ENCODE measurements around the gene ELOVL3.

DNA sequence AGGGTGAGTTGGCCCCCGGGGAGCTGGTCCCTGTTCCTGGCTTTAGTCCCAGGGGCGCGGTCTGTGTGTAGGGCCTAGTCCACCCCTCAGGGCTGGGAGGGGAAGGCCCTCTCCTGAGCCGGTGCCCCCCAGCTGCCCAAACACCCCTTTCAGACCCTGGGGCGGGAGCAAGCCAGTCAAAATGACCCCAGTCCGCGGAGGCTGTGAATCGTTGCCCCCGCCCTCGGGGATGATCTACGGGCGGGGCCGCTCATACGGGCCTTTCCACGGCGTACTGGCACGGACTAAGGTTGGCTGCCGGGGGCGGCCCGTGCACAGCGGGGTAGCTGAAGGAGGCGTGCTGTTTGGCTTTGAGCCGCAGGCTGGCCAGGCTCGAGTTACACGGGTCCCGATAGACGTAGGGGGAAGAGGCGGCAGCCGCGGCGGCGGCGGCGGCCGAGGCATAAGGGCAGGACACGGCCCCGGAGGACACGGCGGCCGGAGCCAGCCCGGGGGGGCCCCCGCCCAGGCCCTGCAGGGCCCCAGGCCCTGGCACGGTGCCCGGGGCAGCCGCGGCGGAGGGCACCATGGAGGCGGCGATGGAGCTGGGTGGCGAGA is 4.3 kb downstream of the ELOVL3 start:
- TF ChIP-seq, protein P1, sequence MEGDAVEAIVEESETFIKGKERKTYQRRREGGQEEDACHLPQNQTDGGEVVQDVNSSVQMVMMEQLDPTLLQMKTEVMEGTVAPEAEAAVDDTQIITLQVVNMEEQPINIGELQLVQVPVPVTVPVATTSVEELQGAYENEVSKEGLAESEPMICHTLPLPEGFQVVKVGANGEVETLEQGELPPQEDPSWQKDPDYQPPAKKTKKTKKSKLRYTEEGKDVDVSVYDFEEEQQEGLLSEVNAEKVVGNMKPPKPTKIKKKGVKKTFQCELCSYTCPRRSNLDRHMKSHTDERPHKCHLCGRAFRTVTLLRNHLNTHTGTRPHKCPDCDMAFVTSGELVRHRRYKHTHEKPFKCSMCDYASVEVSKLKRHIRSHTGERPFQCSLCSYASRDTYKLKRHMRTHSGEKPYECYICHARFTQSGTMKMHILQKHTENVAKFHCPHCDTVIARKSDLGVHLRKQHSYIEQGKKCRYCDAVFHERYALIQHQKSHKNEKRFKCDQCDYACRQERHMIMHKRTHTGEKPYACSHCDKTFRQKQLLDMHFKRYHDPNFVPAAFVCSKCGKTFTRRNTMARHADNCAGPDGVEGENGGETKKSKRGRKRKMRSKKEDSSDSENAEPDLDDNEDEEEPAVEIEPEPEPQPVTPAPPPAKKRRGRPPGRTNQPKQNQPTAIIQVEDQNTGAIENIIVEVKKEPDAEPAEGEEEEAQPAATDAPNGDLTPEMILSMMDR (IDR thresholded peaks at IDR 0.05), result no peak
- no peak for TF ChIP-seq POLR2A (IDR thresholded peaks at IDR 0.05)
